Measurements from ENCODE around the gene ZRSR2.

ZRSR2 gene

DNA sequence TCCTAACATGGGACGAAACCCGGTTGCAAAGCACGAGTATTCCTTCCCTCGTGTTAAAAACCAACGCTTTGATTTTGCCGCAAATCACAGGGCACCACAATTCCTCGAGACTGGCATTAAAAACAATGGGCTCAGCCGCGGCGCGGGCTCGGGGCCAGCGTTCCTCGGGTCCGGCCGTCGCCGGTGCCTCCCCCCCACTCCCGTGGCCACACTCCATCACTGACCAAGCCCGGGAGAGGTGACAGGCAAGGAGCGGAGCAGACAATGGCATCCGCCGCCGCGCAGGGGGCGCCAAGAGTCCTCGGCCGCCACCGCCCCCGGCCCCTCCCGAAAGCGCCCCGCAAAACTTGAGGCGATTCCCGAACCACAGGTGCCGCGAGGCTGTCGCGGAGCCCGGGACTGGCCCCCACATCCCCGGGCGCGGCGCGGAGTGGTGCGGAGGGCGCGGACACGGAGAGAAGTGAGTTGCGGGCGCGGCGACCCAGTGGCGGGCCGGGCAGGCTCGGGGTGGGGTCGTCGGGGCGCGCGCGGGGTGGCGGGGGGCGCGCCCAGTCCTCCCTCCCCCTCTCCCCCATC lies 63.9 kb downstream of the ZRSR2 start:
- DNase-seq, result peak in 1 of 2 experiments; percentile 9

GRCh38 chrX:15854712-15855567 lies 64.7 kb downstream of the ZRSR2 start, which contains the start of gene AP1S2:
Gene AP1S2, minus strand, starts transcription at chrX:15854813. Its CDS starts 2,289 bp downstream, at chrX:15852524.
- DNase-seq, result peak; percentile 80 to 90

DNA sequence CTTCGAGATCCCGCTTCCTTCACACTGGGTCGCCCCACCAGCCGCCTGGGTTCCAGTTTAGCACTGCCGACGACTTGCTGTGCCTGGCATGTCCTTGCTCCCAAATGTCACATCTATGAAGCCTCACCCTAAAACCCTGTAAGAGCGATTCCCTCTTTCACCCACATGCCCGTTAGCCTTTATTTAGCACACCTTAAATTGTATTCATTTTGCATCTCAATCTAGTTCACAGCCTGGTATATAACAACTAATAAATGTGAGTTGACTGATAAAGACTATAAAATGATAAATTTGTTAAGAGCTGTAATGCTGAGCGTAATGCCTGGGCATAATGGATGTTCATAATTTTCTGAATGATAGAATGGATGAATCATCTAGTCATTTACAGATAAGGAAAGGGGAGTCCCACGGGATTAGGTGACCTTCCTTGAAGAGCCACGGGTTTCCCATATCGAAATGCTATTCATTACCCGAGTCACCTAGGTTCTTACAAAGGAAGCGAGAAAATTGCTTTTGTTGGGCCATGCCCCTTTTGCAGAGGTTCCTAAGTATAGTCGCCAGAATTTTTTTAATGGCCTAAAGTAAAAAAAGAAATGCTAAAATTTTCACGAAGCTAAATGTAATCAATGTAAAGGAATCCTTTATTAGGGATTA lies 65.4 kb downstream of the ZRSR2 start:
- DNase-seq, result no peak

DNA sequence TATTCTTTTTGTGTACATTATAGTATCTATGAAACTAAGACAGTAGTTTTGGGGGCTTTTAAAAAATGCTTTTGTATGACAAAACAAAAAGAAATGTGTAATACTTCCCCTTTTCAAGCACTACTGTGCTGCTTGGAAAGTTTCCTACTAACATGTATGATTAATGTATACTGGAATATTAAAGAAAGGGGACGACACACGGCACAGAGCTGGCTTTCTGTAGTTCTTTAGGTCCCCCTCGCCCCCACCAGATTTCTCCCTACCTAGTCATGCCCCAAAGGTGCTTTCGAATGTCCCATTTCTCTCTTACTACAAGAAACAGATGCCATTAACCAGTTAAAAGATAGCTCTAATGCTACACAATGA lies 65.9 kb downstream of the ZRSR2 start:
- no peak for DNase-seq

DNA sequence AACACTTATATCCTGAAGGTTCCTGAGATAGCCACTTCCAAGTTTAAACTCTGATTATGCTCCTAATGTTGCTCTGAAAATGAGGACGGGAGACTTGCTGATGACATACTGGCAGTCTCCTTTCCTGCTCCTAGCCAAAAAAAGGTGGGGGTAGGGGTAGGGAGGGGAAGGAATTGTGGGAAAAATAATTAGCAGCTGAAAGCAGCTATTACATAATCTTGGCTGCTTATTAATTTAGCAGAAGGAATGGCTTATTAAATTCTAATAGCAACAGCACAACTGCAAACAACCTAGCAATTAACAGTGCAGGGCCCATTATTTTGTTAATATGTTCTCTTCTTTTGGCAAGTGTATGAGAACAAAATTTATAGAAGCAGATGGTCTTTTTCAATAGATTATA lies 66.4 kb downstream of the ZRSR2 start:
- no peak for DNase-seq

- no peak for DNase-seq
Measured at GRCh38 chrX:15858051-15858450, 67.8 kb downstream of the ZRSR2 start.

GRCh38 chrX:15860921-15861320 lies 70.6 kb downstream of the ZRSR2 start:
- DNase-seq, result no peak

DNA sequence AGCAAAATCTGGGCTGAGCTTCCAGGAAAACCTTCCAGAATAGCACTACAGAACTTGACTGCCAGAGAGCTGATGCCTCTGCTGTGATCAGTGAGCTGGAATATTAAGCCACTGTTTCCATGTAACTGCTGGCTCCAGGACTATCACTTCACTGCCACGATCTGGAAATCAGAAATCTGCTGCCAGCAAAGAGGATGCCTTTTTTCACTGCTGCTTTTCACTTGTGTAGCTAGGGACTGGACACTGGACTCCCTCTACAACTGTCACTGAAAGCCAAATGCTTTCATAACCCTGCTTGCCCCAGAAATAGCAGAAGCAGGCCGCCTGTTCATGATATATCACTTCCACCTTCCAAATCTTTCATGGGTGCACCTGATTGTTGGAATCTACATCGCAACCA lies 73.7 kb downstream of the ZRSR2 start:
- DNase-seq, result no peak

DNA sequence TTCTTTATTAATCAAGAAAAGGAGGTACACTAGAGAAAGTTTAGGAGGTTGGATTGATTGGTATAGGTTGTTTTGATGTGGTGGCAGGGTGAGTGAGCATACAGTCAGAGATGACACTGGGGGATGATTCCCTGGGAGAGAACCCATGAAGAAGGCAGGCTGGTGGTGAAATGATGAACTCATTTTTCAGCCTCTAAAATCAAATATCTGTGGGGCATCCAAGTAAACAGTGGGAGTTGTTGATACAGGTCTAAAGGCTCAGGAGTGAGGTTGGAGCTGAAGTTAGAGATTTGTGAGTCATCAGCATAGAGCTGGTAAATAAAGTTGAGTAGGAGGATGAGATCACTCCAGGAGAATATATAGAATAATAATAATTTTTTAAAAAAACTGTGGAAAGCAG lies 74.3 kb downstream of the ZRSR2 start:
- DNase-seq, result no peak

DNA sequence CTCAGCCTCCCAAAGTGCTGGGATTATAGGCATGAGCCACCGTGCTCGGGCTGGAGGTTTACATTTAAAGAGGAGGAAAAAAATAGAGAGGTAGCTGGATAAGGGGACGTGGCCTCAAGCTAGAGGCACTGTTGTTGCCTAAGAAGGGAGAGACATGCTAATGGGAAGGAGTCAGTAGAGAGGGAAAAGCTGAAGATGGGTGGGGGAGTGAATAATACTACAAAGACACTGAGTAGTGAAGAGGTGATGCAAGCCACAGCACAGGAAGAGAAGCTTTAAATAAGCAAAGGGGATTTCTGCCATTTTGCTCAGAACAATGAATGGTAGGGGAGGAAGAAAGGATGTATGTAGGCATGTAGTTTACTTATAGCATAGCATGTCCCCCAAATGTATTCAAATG lies 75.9 kb downstream of the ZRSR2 start:
- DNase-seq, result no peak

DNA sequence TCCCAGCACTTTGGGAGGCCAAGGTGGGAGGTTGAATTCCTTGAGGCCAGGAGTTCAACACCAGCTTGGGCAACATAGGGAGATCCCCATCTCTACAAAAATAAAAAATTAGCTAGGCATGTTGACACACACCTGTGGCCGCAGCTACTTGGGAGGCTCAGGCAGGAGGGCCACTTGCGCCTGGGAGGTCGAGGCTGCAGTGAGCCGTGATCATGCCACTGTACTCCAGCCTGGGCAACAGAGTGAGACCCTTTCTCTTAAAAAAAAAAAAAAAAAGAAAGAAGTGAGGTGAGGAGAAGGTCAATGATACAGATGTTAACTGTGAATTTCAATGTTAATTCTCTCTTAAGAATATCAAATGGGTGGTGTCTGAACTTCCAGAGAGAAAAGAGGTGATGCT lies 79.4 kb downstream of the ZRSR2 start:
- DNase-seq, result no peak

DNA sequence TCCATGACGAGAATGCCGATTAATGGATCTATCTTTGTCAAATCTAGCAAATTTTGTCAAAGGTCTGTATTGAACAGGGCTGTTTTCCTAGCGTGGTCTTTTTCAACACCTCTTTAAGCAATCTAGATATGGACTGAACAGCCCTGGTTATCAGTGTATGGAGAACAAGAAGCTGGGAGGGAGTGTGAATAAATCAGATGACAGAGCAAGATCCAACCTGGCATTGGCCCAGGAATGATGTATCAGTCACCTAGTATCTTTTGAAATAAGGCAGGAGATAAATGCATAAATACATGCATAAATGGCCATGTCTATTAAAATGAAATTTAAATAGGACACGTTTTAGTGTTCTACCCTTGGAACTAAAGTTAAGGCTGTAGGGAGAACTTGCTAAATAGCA lies 80.0 kb downstream of the ZRSR2 start:
- no peak for DNase-seq
